Activated naive CD4-positive, alpha-beta T cell treated with anti-CD3 and anti-CD28 coated beads, Interleukin-2, amount 50 U/mL, for 16 hours (primary cell): ENCODE results near the gene NIP7.

Experiments
- DNase-seq: peaks from one replicate; pipeline ENCODE4 v3.0.0-alpha.2; 2020

Gene NIP7

GRCh38 chr16:69319381-69319780, 20.2 kb upstream of the NIP7 start:
- DNase-seq, result no peak

- no peak for DNase-seq
Observed at GRCh38 chr16:69319826-69320739, 19.5 kb upstream of the NIP7 start.

GRCh38 chr16:69320740-69321073, 18.9 kb upstream of the NIP7 start:
- DNase-seq, result no peak

- DNase-seq, result no peak
Observed at GRCh38 chr16:69321080-69321479, 18.5 kb upstream of the NIP7 start.

- no peak for DNase-seq
Observed at GRCh38 chr16:69322343-69322742, 17.2 kb upstream of the NIP7 start.

- DNase-seq, result no peak
Observed at GRCh38 chr16:69323415-69323814, 16.2 kb upstream of the NIP7 start.

- no peak for DNase-seq
Observed at GRCh38 chr16:69324013-69324531, 15.5 kb upstream of the NIP7 start.

- no peak for DNase-seq
Observed at GRCh38 chr16:69324585-69325253, 14.9 kb upstream of the NIP7 start.

GRCh38 chr16:69325784-69326171, 13.8 kb upstream of the NIP7 start:
- DNase-seq, result no peak

GRCh38 chr16:69326172-69326873, 13.2 kb upstream of the NIP7 start:
- no peak for DNase-seq

GRCh38 chr16:69327585-69328310, 11.8 kb upstream of the NIP7 start:
- no peak for DNase-seq

- DNase-seq, result no peak
Observed at GRCh38 chr16:69328854-69329316, 10.7 kb upstream of the NIP7 start.

GRCh38 chr16:69329369-69330285, 9.9 kb upstream of the NIP7 start:
- DNase-seq, result peak; percentile 68

GRCh38 chr16:69330286-69331109, 9.1 kb upstream of the NIP7 start, which contains the start of gene PDF:
PDF (minus strand) TSS chr16:69330588; CDS start chr16:69330570, 18 bp downstream.
- peak; percentile 83 for DNase-seq

GRCh38 chr16:69334696-69335095, 4.9 kb upstream of the NIP7 start:
- no peak for DNase-seq

- DNase-seq, result no peak
Observed at GRCh38 chr16:69338557-69339288, 849 bp upstream of the NIP7 start.

GRCh38 chr16:69340095-69340644, 598 bp downstream of the NIP7 start:
- no peak for DNase-seq

- no peak for DNase-seq
Observed at GRCh38 chr16:69344171-69344570, 4.6 kb downstream of the NIP7 start.

GRCh38 chr16:69345923-69346322, 6.4 kb downstream of the NIP7 start:
- DNase-seq, result no peak
